HK-2 (cell line): Measurements from ENCODE around the gene CEP83.

ENCODE experiments used
- DNase-seq: peaks from one replicate; pipeline ENCODE4 v3.0.0-alpha.2; 2018; ENCODE audit not compliant: unreplicated experiment

Gene CEP83

DNA sequence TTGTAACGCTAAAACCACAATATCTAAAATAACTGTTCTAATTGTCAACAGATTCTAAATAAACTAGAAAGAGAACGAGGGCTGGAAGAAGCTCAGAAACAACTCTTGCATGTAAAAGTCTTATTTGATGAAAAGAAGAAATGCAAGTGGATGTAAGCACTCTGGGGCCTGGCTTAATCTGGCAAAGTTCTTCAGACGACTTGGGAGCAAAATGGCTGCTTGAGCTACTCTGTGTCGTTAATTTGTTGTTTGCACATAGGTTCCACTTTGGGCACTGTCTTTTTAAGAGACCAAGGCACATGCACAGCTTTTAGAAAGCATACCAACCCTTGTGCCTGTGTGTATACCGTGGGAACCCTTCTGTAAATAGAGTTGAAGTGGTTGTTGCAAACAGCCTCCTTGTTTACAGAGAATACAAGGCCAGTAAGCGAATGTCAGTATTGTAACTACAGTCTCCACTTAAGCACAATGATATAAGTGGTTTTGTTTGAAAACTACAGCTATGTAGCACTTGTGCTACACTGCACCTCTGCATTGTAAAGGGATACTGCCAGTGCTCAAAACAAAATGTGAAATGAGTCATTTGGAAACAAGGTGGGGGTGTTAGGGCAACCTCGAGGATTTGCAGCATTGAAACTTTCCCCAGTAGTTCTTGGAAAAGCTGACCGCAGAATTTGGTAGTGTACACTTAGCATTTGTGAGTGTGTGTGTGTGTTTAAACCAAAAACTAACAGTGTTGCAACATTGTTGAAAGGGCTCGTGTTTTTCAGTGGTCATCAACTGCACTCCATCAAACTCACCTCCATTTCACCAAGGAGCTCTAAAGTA is 154.3 kb downstream of the CEP83 start:
- DNase-seq, result no peak

GRCh38 chr12:94304566-94305061 is 155.1 kb downstream of the CEP83 start:
- no peak for DNase-seq

- no peak for DNase-seq
Measured at GRCh38 chr12:94304012-94304411, 155.7 kb downstream of the CEP83 start.

DNA sequence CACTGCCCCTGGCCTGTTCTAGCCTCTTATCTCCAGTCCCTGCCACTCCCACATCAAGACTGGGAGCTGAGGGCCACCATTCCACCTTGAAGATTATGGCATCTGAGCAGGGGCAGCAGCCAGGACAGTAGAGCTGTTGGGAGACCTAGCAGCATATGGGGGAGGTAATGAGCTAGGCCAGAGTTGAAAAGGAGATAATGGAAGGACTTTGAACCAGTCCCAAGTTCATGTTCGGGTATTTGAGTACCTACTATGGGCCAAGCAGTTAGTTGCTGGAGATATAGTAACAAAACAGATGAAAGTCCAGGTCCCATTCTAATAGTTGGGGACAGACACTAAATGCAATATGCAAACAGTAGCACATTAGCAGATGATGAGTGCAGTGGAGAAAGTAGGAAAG is 159.8 kb downstream of the CEP83 start:
- no peak for DNase-seq

- DNase-seq, result no peak
Measured at GRCh38 chr12:94297876-94298505, 161.7 kb downstream of the CEP83 start.

GRCh38 chr12:94297096-94297699 is 162.5 kb downstream of the CEP83 start:
- no peak for DNase-seq

- DNase-seq, result no peak
Measured at GRCh38 chr12:94290353-94290752, 169.3 kb downstream of the CEP83 start.

DNA sequence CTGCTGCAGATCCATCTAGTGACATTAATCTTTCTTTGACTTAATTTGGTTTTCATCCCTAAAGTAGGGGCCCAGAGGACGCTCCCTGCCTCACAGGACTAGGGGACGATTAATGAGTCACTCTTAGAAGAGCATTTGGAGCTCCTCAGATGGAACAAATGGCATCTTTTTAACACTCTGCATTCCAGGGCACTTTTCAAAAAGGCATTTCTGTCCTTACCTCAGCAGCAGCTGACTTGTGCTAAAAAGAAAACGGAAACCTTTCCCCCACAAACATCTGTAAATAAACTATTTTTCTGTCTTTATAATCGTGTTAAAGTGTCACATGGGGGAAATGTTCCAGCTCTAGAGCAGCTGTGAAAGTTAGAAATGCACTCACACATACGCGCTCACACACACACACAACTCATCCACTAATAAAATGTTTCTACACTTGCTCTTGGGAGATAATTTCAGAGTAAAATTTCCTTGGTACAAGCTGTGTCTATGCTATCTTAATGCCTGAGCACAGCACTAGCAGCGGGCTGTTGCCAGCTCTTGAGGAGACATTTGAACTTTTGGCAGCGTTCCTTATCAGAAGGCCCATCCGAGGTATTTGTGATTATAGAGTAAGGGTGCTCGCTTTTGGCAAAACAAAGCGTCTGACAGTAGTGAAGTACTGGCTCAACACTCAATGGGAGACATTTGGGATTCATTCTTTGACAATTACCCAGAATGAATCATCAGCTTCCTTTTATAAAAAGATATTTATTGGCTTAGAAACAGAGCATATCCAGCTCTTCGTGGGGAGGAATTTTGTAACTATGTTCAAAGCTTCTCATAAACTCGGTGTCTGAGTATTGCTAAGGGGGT is 170.0 kb downstream of the CEP83 start:
- no peak for DNase-seq

DNA sequence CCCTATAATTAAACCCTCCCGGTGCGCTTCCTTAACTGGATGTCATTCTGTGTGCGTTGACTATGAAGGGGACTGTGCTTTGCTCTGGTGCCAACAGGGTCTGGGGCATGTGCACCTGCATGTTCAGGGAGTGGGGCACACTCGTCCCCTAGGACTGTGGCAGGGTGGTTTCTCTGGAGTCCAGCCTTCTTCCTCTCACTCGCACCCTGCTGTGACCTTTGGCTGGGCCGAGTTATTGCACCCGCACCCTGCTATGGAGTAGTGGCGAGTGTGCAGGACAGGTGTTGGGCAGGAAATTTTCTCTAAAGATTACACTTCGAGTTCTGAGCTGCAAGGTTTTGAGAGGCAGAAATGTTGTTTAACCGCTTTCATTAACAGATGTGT is 172.4 kb downstream of the CEP83 start:
- DNase-seq, result no peak

DNA sequence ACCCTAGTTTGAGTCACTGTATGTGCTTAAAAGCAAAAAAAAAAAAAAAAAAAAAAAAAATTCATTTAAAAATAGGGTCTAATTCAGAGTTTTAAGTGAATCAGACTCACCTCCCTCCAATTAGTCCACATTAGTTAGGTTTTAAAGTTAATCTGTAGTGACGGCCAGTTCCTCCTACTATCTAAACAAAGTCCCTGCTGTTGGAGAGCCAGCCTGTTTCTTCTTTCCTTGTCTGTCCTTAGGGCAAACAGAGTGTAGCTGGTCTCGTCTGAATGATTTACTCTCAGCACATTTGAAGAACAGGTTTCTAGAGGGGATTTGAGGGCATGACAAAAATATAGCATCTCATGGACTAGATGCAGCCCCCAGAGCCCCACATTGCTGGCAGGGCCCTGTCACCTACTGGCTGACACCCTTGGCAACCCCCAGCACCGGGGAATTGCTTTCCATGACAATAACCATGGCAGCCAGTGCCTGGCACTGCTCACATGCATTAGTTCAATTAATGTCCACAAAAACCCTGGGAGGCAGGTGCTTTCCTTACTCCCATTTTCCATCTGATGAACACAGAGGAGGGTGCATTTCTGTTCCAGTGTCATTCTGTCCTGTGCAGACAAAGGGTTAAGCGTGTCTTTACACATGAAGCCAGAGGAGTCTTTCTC is 173.0 kb downstream of the CEP83 start:
- DNase-seq, result no peak

DNA sequence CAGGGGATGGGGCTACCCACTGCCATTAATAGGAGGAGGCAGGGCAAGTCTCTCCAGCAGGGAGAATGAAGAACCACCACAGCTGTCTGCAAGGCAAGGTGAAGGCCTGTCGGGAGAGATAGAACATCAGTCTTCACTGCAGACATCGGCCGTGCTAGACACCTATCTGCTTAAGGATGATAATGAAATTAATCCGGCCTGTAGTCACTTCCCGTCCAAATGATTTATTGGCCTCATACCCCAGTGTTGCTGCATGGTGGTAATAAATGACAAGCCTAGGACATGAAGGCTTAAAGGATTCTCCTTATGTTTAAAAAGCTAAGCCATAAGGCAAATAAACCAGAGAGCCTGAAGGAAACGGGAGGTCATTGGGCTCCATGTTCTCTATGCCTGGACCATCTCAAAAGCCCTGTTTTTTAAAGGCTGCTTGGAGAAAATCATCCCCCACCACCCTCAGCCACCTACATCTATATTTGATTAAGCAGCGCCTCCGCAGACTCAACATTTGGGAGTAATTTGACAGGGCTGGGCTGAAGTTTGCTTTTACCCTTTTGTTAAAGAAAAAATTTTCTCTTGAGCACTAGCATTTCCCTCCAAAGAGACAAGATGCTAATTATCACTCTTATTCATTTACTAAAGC is 173.6 kb downstream of the CEP83 start:
- no peak for DNase-seq

GRCh38 chr12:94284859-94285258 is 174.8 kb downstream of the CEP83 start:
- no peak for DNase-seq

DNA sequence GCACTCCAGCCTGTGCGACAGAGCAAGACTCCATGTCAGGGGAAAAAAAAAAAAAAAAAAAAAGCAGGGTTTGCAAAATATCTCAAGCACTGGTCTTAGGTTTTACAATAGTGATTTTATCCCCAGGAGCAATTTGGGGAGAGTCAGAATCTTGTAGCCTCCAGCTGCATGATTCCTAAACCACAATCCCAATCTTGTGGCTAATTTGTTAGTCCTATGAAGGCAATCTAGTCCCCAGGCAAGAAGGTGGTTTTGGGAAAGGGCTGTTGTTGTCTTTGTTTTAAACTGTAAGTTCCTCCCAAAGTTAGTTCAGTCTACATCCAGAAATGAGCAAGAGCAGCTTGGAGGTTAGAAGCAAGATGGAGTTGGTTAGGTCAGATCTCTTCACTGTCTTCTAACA is 175.6 kb downstream of the CEP83 start:
- DNase-seq, result no peak

GRCh38 chr12:94282675-94283074 is 177.0 kb downstream of the CEP83 start:
- no peak for DNase-seq

DNA sequence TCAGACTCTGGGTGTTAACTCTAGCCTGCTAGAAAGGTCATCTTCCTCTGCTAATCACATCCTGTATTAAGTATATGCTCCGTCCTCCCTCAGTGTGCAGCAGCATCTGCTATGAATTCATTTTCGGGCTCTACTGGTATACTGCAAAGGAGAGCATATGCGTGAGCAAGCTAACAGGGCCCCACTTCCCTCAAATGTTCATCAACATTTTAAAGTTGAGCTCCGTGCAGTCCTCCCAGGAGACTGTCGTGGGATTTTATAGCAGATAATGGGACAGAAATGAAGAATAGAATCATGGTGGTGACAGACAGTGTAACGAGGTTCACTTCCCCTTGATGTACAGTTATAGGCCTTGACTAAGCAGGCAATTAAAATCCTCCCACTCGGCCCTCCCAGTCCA is 179.6 kb downstream of the CEP83 start:
- DNase-seq, result no peak

DNA sequence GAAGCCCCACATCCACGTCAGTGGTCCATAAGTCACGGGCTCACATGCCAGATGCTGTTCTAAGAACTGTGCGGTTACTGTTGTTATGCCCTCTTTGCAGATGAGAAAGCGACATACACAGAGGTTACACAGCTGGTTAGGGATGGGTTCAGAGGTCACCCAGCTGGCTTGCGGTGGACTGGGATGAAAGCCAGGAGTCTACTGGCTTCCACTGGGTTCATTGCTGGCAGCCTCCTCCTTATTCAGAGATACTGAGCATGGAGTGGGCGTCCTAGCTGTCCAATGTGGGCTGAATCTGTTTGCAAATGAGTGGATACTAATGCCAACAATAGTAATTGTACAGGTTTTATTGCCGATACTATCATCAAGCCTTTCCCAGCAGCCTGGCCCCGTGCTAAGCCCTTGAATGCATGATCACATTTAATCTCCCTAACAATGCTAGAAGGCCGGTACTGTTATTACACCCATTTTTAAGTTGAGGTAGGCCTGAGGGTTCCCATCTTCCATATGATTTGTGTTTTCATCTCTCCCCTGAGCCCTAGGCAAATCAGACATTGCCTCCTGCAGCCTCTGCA is 182.2 kb downstream of the CEP83 start:
- DNase-seq, result no peak

DNA sequence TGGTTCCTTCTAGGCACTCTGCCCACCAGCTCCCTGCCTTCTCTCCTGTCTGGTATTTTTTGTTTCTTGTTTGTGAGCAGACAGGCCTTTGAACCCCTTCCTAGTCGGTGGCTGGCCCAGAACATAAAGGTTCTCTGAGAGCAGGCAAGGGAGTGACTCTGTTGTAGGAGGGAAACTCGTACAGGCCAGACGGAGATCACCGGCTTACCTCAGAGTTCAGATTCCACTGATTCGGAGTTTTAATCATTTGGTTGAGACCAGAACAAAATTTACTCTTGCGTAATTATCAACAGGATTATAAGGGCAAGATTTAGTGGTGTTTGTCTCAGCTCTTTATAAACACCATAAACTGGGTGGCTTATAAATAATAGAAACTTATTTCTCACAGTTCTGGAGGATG is 182.9 kb downstream of the CEP83 start:
- DNase-seq, result no peak

DNA sequence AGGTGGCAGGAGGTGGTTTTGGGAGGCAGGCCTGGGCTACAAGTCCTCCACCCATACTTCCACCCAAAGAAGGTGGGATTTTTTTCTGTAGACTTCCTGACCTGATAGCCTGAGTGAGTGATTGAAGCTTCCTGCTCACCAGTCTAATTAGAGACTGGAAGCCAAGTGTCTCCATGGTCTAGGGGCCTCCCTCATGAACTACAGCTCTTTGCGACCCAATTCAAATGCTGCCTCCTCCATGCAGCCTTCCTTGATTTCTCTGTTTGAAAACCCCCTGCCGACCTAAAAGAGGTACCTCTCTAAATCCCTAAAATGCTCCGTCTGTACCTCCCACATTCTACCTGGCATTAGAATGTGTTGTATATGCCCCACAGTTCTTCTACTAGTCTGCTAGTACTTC is 186.4 kb downstream of the CEP83 start:
- no peak for DNase-seq

GRCh38 chr12:94272280-94272679 is 187.4 kb downstream of the CEP83 start:
- DNase-seq, result no peak

- no peak for DNase-seq
Measured at GRCh38 chr12:94271351-94271750, 188.3 kb downstream of the CEP83 start.
